IgD-negative memory B cell (primary cell): ENCODE measurements around the gene NR3C2. TPM values are rescaled to one million over a fixed set of nuclear protein-coding genes. Genes with fewer than 3 reads are reported as not detected.
"Not testable (repeated sequence)": the region's sequence is repeated elsewhere in the genome, so short reads cannot be mapped to it uniquely, and the experiment has no call there.

Experiments used
- H3K27ac Mint-ChIP-seq, 3 donors: one replicate each; pipeline ENCODE4 v1.8.0; 2020 to 2022; ENCODE audit warnings: mild to moderate bottlenecking in 3 of 3, mixed read lengths in 3 of 3, moderate library complexity in 1 of 3
- H3K27me3 Mint-ChIP-seq: one replicate; pipeline ENCODE4 v1.8.0; 2021; ENCODE audit warnings: mixed read lengths
- H3K36me3 Mint-ChIP-seq: one replicate; pipeline ENCODE4 v1.8.0; 2020; ENCODE audit warnings: mild to moderate bottlenecking, mixed read lengths
- H3K4me1 Mint-ChIP-seq, 3 donors: one replicate each; pipeline ENCODE4 v1.8.0; 2020 to 2022; ENCODE audit warnings: mixed read lengths in 3 of 3, mild to moderate bottlenecking in 1 of 3
- H3K4me3 Mint-ChIP-seq, 4 donors: one replicate each; pipeline ENCODE4 v1.8.0; 2020 to 2022; ENCODE audit warnings: mild to moderate bottlenecking in 4 of 4, mixed read lengths in 4 of 4, moderate library complexity in 3 of 4
- H3K9me3 Mint-ChIP-seq, 3 donors: one replicate each; pipeline ENCODE4 v1.8.0; 2020 to 2021; ENCODE audit warnings: mixed read lengths in 3 of 3, mild to moderate bottlenecking in 1 of 3
- polyA plus RNA-seq: library from polyadenylated mRNA; unstranded; fragments of 300-500 nt; fragmentation: Illumina TruSeq; gene quantifications from one replicate; pipeline ENCODE4 v1.2.3, GENCODE V29; 2021

Gene NR3C2
- polyA plus RNA-seq, 1 donor from 2014 or later = 2.3 TPM

GRCh38 chr4:148092316-148093014 lies 349.7 kb downstream of the NR3C2 start:
- H3K4me1 Mint-ChIP-seq = peaks cover 0 to 4% (median 0%) of the 10 kb centered on the region in 3 donors
- peaks cover 0 to 3% (median 3%) of the 10 kb centered on the region in 3 donors for H3K9me3 Mint-ChIP-seq
- H3K27ac Mint-ChIP-seq = no peak overlapping the region
- peaks cover 6% of the 10 kb centered on the region for H3K36me3 Mint-ChIP-seq
- no peaks in the 10 kb centered on the region for H3K27me3 Mint-ChIP-seq
- no peak overlapping the region for H3K4me3 Mint-ChIP-seq

DNA sequence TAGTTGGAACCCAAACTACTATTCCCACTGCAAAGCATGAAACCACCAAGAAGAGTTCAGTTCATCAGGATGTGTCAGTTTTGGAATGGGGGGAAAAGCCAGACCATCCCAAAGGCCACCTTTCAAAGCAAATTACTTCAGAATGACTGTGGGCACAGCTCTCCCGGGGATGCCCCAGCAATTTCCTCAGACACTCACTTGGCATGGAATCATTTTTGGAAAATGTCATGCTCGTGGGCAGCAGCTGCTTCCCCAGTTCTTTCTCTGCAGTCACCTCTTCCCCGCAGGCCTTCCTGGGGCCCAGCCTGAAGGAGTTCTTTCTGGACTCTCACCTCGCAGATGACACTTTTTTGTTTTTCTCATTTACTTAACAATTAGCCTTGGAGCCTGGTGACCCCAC lies 350.3 kb downstream of the NR3C2 start:
- Mint-ChIP-seq H3K27ac (no peak overlapping the region), H3K4me1 (peaks cover 0 to 8% (median 2%) of the 10 kb centered on the region in 3 donors), H3K27me3 (no peaks in the 10 kb centered on the region), H3K36me3 (peaks cover 6% of the 10 kb centered on the region), H3K4me3 (no peak overlapping the region), H3K9me3 (peaks cover 0 to 3% (median 3%) of the 10 kb centered on the region in 3 donors)

DNA sequence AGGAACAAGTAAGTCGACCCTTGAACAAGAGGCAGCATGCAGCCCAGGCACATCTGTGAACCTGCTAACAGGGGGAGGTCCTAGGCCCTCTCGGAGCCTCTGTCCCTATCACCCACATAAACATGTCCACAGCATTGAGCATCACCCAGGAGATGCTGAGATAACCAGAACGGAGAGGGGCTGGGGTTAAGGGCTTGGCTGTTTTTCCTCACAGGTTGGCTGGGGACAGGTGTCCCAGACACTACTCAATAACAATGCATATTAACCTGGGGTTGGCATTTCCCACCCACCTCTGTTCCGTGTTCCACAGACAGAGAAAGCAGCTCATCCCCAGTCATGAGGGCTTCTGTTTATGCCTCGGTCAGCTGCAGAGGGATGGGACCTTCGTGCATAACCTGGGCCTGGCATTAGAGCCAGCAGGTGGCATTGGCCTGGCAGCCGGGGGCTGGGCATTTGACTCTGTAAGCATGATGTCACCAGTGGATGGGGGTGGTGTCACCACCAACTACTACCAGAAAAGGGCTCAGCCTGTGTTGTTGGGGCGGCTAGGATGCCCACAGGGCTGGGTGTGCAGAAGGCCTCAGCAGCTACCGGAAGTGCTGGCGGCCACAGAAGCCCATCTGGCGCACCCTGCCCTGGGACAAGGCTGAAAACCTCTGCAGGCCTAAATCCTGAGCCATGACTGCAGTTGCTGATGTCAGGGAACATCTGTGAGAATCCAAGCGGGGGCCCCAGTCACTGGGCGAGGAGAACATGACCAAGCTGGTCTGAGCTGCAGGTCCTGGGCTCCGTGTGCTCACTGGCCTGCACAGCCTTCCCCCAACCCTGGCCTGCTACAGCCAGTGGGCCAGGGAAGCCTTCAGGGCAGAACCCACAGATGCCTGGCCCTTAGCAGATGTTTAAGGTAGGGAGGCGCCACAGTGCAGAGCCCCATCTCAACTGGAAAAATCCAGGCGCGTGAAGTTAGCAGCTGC lies 351.4 kb downstream of the NR3C2 start:
- H3K9me3 Mint-ChIP-seq = peaks cover 0 to 3% (median 3%) of the 10 kb centered on the region in 3 donors
- H3K27ac Mint-ChIP-seq = peak overlapping the region in 1 of 3 donors; percentile 39
- no peak overlapping the region for H3K4me3 Mint-ChIP-seq
- H3K27me3 Mint-ChIP-seq = no peaks in the 10 kb centered on the region
- peaks cover 0 to 10% (median 5%) of the 10 kb centered on the region in 3 donors for H3K4me1 Mint-ChIP-seq
- peaks cover 7% of the 10 kb centered on the region for H3K36me3 Mint-ChIP-seq

GRCh38 chr4:148090029-148090428 lies 352.2 kb downstream of the NR3C2 start:
- no peak overlapping the region for H3K4me3 Mint-ChIP-seq
- H3K4me1 Mint-ChIP-seq = peaks cover 0 to 11% (median 5%) of the 10 kb centered on the region in 3 donors
- H3K36me3 Mint-ChIP-seq = peaks cover 6% of the 10 kb centered on the region
- peaks cover 0 to 3% (median 3%) of the 10 kb centered on the region in 3 donors for H3K9me3 Mint-ChIP-seq
- no peak overlapping the region for H3K27ac Mint-ChIP-seq
- H3K27me3 Mint-ChIP-seq = no peaks in the 10 kb centered on the region

DNA sequence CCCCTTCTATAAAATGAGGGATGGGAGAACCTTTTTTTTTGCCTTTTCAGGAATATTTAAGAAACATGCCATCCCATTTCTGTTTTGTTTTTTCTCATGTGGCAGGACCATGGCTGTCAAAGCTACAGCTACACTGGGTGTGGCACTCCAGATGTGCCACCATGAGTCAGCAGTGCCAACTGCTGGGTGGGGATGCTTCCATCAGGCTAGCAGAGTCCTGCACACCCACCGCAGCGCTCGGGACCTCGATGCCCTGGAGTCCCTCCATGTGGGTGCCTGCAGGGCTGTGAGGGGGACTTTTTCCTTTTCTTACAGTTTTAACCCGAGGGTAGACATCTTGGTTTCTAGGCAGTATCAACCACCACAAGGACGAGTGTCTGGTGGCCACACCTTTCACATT lies 352.6 kb downstream of the NR3C2 start:
- H3K27me3 Mint-ChIP-seq = no peaks in the 10 kb centered on the region
- H3K4me1 Mint-ChIP-seq = peaks cover 0 to 12% (median 5%) of the 10 kb centered on the region in 3 donors
- H3K4me3 Mint-ChIP-seq = no peak overlapping the region
- peaks cover 0 to 3% (median 3%) of the 10 kb centered on the region in 3 donors for H3K9me3 Mint-ChIP-seq
- H3K36me3 Mint-ChIP-seq = peaks cover 6% of the 10 kb centered on the region
- no peak overlapping the region for H3K27ac Mint-ChIP-seq

- H3K27me3 Mint-ChIP-seq, H3K4me3 Mint-ChIP-seq, H3K9me3 Mint-ChIP-seq, H3K27ac Mint-ChIP-seq, H3K36me3 Mint-ChIP-seq: not testable (repeated sequence)
- H3K4me1 Mint-ChIP-seq = peaks cover 0 to 12% (median 5%) of the 10 kb centered on the region in 3 donors
These were observed 359.1 kb downstream of the NR3C2 start for GRCh38 chr4:148083073-148083472.

DNA sequence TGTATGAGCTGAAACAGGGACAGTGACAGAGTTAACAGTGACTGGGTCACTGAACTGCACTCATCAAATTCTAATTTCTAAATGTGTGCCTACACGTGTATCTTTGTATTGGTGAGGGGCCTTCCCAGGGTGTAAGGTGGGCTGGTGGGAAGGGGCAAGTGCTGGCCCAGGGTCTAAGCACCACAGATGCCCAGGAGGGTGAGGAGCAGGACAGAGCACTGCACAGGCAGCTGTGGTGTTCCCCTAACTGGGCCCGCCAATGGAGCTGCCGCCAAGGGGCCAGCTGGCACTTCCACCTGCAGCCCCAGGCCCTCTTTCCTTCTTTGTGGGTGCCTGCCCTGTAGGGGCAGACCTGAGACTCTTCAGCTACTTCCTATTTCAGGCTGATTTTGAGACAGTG lies 360.5 kb downstream of the NR3C2 start:
- H3K27ac Mint-ChIP-seq = no peak overlapping the region

DNA sequence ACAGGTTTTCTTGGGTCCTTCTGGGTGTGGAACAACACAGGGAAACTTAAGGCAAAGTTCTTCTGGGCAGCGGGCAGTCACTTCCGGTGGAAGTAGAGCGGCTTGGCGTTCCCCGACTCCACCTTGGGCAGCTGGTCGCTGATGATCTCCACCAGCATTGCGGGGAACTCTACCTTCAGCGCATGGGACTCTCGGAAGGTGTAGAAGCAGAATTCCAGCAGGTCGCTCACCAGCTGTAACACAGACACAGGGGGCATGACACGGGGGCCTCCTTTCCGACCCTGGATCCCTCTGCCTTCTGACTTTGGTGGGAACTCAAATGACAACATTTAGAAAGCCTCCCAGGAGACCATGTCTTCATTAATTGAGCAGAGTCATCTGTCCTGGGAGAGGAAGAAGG lies 360.9 kb downstream of the NR3C2 start:
- Mint-ChIP-seq H3K4me1 (peaks cover 0 to 4% (median 0%) of the 10 kb centered on the region in 3 donors), H3K9me3 (peaks cover under 1 to 2% (median 2%) of the 10 kb centered on the region in 3 donors), H3K27me3 (no peaks in the 10 kb centered on the region), H3K4me3 (no peak overlapping the region), H3K36me3 (peaks cover 9% of the 10 kb centered on the region), H3K27ac (no peak overlapping the region)

More for the DNA sequence above, 360.5 kb downstream of the NR3C2 start:
- Mint-ChIP-seq H3K36me3 (peaks cover 8% of the 10 kb centered on the region), H3K27me3 (no peaks in the 10 kb centered on the region), H3K4me3 (no peak overlapping the region), H3K9me3 (peaks cover 0 to 1% (median 0%) of the 10 kb centered on the region in 3 donors), H3K4me1 (peaks cover 0 to 4% (median under 1%) of the 10 kb centered on the region in 3 donors)

- Mint-ChIP-seq H3K9me3 (peaks cover 3 to 13% (median 10%) of the 10 kb centered on the region in 3 donors), H3K27me3 (no peaks in the 10 kb centered on the region), H3K4me1 (peaks cover 0 to under 1% (median 0%) of the 10 kb centered on the region in 3 donors), H3K27ac (no peak overlapping the region), H3K4me3 (no peak overlapping the region), H3K36me3 (peaks cover 10% of the 10 kb centered on the region)
These were observed 362.3 kb downstream of the NR3C2 start for GRCh38 chr4:148079961-148080360.

DNA sequence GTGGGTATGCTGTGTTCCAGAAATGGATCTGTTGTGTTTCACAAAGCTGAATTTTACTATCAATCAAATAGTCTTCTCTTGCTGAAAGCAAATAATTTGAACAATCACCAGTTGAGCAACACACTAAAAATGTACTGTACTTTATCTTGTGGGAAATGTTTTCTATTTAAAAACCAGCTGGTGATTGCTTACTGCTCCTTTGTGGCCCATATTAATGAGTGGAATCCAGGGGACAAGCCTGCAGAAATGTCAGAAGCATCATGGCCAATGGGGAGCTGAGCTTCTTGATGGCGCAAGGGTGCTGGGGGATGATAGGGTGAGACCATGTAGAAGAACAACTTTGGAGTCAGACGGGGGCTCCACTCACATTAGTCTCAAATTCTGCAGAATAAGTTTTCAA lies 364.2 kb downstream of the NR3C2 start:
- no peaks in the 10 kb centered on the region for H3K27me3 Mint-ChIP-seq
- H3K9me3 Mint-ChIP-seq = peaks cover 2 to 20% (median 10%) of the 10 kb centered on the region in 3 donors
- H3K4me3 Mint-ChIP-seq = no peak overlapping the region
- no peaks in the 10 kb centered on the region for H3K4me1 Mint-ChIP-seq
- H3K27ac Mint-ChIP-seq = no peak overlapping the region
- H3K36me3 Mint-ChIP-seq = peaks cover 9% of the 10 kb centered on the region

GRCh38 chr4:148077581-148077980 lies 364.6 kb downstream of the NR3C2 start:
- Mint-ChIP-seq H3K36me3 (peaks cover 9% of the 10 kb centered on the region), H3K9me3 (peaks cover 2 to 20% (median 10%) of the 10 kb centered on the region in 3 donors)

GRCh38 chr4:148076964-148077363 lies 365.2 kb downstream of the NR3C2 start:
- peaks cover 2 to 20% (median 10%) of the 10 kb centered on the region in 3 donors for H3K9me3 Mint-ChIP-seq
- peaks cover 9% of the 10 kb centered on the region for H3K36me3 Mint-ChIP-seq
- H3K27me3 Mint-ChIP-seq = no peaks in the 10 kb centered on the region
- H3K4me3 Mint-ChIP-seq = no peak overlapping the region
- no peaks in the 10 kb centered on the region for H3K4me1 Mint-ChIP-seq
- H3K27ac Mint-ChIP-seq = no peak overlapping the region

More at GRCh38 chr4:148077581-148077980, 364.6 kb downstream of the NR3C2 start:
- Mint-ChIP-seq H3K4me1 (no peaks in the 10 kb centered on the region), H3K4me3 (no peak overlapping the region), H3K27ac (no peak overlapping the region), H3K27me3 (no peaks in the 10 kb centered on the region)

- H3K27ac Mint-ChIP-seq = no peak overlapping the region
- no peak overlapping the region for H3K4me3 Mint-ChIP-seq
- H3K9me3 Mint-ChIP-seq = peaks cover 2 to 20% (median 10%) of the 10 kb centered on the region in 3 donors
- H3K4me1 Mint-ChIP-seq = no peaks in the 10 kb centered on the region
- peaks cover 9% of the 10 kb centered on the region for H3K36me3 Mint-ChIP-seq
- no peaks in the 10 kb centered on the region for H3K27me3 Mint-ChIP-seq
These were observed 366.8 kb downstream of the NR3C2 start for GRCh38 chr4:148075438-148075837.

DNA sequence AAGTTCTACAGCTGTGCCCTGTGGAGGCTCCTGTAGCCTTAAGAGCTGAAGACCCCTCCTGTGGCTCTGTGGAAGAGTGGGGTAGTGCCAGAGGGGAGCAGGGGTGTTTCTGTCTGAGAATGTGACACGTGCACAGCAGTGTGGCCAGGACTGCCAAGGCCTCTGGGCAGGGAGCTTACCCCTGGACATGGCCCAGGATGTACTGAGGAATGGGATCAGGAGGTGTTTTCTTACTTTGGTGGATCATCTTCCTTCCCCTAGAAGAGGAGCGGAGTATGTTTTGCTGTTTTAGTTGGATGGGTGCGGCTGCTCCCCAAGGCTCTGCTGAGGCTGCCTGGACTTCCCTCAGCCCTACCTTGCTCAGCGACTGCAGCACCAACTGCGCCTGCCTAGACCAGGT lies 367.8 kb downstream of the NR3C2 start:
- Mint-ChIP-seq H3K4me1 (no peaks in the 10 kb centered on the region), H3K36me3 (peaks cover 8% of the 10 kb centered on the region), H3K4me3 (no peak overlapping the region), H3K9me3 (peaks cover 2 to 20% (median 10%) of the 10 kb centered on the region in 3 donors), H3K27ac (no peak overlapping the region), H3K27me3 (no peaks in the 10 kb centered on the region)

- H3K4me3 Mint-ChIP-seq = no peak overlapping the region
- H3K4me1 Mint-ChIP-seq = no peaks in the 10 kb centered on the region
- peak overlapping the region in 1 of 3 donors; percentile 31 for H3K27ac Mint-ChIP-seq
- no peaks in the 10 kb centered on the region for H3K27me3 Mint-ChIP-seq
- peaks cover 8% of the 10 kb centered on the region for H3K36me3 Mint-ChIP-seq
- peaks cover 2 to 20% (median 10%) of the 10 kb centered on the region in 3 donors for H3K9me3 Mint-ChIP-seq
These were observed 368.9 kb downstream of the NR3C2 start for GRCh38 chr4:148073349-148073748.
